GM15510 (cell line): Measurements from ENCODE around the gene C1RL.

Source experiments
- POLR2A ChIP-seq: IDR thresholded peaks from 3 replicates; pipeline ENCODE4 v1.6.1; 2011; ENCODE audit warnings: borderline replicate concordance; ENCODE audit not compliant: insufficient read length; ENCODE audit errors: extremely low read depth

The C1RL gene

DNA sequence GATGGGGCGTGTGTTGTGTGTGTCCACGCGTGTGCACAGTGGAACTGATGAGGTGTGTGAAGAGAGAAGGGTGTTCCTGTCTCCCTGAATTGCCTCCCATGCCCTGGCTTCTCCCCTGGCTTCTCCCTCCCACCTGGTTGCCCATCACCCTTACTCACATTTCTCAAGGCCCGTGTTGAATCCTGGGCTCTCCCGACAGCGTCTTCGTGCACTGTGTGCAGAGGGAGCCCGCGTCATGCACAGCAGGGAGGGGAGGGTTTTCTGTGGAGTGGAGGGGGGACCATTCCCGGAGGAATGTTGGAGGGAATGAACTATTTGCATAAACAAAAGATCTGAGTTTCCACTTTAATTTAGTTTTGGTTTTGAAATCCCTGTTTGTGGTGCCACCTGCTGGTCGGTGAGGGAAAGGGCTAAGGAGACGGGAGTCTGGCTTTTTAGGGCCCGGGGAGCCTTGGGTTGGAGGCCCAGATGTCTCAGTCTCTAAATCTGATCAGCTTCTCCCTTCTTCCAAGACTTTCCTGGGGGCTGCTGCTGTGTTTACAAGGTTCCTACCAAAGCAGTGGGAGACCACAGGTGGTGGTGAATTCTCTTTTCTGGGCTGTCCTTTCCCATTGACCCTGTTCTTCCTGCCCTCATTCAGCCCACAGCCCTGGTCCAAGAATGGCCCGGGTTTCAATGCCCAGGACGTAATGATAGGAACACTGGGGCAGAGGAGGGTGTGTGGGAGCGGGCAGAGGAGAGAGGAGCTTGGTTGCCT, 16.6 kb downstream of the C1RL start, which contains the start of gene C1R:
Gene C1R (minus strand): TSS at position 217 of the 757 bp plus-strand sequence. CDS start 57 bp downstream, at position 160.
- TF ChIP-seq POLR2A: no peak

DNA sequence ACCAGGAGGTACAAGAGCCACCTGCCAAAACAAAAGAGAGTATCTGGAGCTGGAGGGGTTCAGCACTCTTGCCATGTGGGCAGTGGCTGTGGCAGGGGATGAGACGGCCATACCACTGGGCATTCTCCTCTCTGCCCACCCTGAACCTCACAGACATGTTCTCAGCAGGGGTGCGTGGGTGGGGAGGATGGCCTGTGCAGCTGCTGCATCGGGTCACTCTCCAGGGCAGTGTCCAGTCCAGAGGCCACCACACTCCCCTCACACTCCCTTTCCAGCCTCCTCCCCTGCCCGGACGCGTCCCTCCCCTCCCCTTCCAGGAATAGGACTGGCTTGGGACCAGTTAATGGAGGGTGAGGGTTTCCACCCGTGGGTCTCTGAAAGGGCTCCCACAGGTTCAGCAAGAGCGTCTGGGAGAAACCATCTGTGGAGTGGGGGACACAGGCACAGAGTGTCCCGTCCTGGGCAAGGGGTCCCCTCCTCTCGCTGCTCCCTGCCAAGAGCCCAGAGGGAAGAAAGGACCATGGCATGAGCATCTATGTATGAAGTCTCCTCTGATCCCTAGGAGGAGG, 17.3 kb downstream of the C1RL start:
- no peak for TF ChIP-seq POLR2A

DNA sequence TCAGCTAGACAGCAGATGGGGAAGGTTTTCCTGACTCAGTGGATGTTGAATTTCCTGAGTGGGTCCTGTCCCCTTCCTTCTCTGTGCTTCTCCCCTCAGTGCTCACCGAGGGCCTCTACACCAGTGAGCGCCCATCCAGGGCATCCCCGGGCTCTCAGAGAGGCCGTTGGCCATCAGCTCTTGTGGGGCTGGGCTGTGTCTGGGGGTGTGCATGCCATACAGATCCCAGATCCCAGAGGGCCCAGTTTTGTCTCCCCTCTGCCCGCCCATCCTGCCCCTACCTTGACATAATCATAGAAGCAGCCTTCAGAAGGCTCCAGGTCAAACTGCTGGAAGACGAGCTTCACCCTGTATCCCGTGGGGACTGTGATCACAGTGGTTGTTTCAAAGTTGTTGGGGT, 17.8 kb downstream of the C1RL start:
- no peak for TF ChIP-seq POLR2A

DNA sequence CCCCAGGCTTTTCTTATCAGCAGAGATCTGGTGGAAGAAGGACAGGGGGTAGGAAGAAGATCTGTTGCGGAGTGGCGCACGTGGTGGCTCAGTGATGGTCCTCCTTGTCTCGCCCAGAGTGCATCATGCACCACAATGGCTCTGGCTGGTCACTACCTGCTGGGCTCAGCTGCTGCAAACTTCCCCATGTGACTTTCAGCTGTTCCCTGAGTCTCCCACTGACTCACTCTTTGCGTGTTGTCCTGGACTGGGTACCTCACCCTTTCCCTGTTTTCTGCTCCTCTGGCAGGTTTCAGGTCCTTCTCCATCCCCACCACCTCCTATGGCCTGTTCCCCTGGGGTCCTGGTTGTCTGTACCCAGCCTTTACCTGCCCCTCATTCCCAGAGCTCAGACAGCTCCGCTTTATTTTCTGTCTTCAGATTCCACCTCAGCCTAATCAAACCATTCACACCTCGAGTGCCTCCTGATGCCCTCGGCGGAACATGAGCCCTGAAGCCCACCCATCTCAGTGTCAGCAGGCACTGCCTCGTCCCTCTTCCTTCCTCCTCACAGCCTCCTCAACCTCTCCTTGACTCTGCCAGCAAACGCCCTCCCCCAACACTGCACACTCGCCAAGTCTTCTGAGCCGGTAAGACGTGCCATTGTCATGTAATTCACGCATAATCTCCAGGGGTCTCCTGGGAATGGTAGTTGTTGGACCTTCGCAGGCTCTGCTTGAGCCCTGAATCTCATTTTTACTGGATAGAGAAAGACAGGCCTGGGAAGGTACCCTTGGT, 18.6 kb downstream of the C1RL start:
- TF ChIP-seq POLR2A: no peak

DNA sequence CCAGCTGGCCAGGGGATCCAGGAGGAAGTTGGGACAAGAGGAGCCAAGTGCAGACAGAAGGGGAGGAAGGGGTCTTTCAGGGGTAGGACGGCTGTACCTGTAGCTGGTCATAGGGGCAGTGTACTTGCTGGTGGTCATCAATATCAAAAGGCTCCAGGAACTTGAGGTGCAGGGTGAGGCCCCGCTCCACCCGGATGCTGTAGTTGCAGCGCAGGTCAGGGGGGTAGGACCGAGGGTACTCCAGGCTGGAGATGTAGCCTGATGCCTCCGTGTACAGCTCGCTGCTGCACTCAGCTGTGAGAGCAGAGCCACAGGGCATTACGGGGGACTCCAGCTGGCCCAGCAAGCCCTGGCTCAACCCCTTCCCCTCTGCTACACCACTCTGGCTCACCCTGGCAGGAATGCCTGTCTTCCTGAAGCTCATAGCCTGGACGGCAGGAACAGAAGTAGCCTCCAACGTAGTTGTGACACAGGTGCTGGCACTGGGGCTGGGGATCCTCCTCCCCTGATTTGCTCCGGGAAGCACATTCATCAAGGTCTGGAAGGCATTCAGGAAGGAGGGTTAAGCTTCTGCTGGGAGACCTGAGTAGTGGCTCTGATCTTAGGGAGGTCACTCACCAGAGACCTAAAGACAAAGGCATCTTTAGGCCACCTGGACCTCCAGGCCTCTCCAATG, 19.7 kb downstream of the C1RL start:
- TF ChIP-seq POLR2A: no peak

DNA sequence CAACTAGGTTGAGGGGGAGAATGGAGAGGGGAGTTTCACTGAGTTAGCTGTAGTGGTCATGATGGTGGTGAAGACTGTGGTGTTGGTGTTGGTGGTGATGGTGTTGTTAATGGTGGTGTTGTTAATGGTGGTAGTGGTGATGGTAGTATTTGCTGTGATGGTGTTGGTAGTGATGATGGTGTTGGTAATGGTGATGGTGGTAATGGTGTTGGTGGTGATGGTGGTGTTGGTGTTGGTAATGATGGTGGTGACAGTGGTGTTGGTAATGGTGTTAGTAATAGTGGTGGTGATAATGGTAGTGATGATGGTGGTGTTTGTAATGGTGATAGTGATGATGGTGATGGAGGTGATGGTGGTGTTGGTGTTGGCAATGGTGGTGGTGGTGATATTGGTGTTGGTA, 25.9 kb downstream of the C1RL start:
- no peak for TF ChIP-seq POLR2A

DNA sequence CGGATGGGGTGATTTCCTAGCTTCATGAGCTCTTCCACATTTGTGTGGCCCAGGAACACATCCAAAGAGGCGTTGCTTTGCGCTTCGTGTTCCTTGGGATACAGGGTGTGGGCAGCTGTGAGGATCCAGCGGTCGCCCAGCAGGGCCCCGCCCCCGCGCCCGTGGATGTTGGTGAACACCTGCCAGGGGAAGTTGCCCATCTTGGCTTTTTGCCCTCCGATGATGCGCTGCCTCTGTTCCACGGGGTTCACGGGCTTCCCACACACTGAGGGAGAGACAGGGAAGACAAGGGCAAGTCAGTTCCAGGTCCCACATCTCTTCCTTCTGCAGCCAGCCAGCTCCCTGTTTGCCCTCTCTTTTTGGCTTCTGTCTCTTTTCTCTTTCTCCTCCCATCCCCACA, 28.0 kb downstream of the C1RL start:
- no peak for TF ChIP-seq POLR2A

DNA sequence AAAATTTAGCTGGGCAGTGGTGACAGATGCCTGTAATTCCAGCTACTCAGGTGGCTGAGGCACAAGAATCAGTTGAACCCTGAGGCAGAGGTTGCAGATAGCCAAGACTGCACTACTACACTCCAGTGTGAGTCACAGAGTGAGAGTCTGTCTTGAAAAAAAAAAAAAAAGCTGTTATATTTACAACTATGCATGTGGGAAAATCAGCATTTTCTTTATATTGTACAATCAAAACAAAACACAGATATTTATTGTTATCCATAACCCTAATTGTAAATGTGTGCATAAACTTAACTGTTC, 29.2 kb downstream of the C1RL start:
- no peak for TF ChIP-seq POLR2A

DNA sequence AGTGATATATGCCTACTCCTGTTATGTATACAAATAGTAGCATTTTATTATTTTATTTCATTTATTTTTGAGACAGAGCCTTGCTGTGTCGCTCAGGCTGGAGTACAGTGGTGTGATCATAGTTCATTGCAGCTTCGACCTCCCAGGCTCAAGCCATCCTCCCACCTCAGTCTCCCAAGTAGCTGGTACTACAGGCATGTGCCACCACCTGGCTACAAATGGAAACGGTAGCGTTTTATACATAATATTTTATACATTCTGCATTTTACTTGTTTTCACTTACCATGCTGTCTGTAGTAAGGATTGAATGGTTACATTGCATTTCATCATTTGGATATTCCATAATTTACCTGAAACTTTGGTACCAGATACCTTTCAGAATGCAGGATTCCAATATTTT, 30.9 kb downstream of the C1RL start:
- TF ChIP-seq POLR2A: no peak

DNA sequence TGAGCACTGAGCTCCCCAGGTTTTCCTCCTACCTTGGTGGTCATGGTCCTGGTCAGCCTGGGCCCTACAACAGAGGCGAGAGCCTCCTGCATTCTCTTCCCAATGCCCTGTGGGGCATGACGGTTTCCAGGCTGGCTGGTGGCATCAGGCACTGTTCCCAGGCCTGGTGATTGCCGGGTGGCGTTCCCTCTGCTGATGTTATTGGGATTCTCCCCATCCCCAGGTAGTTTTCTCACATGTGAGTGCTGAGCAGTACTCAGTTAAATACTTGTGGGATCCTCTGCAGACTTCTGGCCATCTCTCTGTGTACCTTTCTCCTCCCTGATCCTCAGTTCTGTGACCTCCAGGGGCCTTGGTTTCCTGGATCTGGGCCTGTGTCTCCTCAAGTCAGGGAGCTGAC, 32.5 kb downstream of the C1RL start:
- no peak for TF ChIP-seq POLR2A

DNA sequence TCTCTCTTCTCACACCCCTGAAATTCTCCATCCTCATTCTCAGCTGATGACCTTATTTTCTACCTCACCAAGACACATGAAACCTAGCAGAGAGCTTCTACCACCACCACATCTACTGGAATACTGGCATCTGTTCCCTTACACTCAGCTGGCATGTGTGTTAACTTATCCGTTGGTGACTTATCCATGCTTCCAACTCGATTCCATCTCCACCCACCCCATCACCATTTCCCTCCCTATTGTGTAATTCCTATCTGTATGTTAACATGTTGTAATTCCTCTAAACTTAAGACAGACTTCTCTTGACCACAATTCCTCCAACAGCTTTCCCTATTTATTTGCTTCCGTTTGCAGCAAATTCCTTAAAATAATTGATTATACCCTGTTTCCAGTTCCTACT, 33.1 kb downstream of the C1RL start:
- no peak for TF ChIP-seq POLR2A

DNA sequence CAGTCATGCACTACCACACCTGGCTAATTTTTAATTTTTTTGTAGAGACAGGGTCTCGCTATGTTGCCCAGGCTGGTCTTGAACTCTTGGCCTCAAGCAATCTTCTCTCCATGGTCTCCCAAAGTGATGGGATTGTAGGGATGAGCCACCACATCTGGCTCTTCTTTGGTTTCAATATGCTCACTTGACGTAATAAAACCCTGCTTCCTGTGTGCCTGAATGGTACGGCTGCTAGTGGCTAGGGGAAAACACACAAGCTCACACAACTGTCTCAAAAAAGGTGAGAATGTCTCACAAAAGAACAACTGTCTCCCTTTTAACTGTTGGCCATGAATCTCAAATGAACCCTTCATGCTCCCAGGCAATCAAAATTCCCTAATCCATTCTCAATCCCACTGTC, 33.5 kb downstream of the C1RL start:
- TF ChIP-seq POLR2A: no peak

DNA sequence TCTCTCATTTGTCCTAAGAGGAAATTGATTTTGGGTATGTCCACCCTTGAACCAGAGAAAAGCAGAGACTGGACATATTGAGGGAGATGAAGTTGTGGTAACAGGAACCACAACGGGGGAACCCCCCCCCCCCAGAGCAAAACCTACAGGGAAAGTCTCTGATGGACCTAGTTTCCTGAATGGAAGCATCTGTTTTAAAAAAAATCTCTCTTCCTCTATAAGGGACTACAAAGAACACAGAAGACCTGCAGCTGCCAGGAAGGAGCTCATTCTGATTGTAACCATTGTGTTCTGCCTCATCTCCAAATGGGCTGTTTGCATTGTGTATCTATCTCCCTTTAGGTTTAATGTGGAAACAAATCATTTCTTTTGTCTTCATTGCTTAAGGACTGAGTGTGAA, 35.1 kb downstream of the C1RL start:
- no peak for TF ChIP-seq POLR2A

DNA sequence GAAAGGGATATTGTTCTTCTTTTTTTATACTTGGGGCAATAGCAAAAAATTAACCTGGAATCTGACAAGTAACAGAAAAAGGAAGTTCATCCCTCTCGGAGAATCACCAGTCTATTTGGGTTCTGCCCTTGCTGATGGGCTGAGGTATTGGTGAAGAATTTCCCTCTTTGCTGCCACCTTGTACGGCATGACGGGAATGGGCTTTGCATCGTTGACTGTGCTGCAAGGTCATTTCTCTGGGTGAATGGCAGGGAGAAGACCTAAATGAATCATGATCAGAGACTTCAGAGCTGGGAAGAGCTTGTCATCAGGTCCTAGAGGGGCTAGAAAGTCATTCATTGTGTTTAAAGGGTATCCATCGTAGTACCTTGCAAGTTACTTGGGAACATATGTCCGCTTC, 36.5 kb downstream of the C1RL start:
- no peak for TF ChIP-seq POLR2A

DNA sequence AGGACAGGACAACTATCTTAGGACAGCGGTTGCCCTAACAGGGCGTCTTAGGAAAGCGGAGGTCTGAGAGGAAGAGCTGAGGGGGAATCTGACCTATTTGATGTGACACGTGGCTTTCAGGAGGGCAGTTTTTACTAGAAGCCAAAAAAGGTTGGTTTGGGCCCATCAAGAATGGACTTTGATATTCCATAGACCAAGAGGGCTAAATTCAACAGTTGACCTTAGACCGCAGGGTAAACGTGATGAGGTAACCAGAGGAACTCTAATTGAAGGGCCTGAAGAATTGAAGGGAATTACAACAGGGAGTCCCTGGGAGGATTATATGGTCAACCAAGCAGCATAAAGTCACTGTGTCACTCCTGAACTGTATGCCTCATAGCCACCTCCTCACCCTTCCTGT, 37.0 kb downstream of the C1RL start:
- TF ChIP-seq POLR2A: no peak
